ENCODE results near the gene NRP1.

Gene NRP1

GRCh38 chr10:33214174-33214573 lies 120.3 kb downstream of the NRP1 start:
- no peak for DNase-seq (ENCODE audit: low spot score)
- in situ Hi-C loops (cut with MboI; ENCODE audit: low sequenced_read_pairs, unreplicated experiment), result no loop called here
- TF ChIP-seq CTCF (IDR thresholded peaks at IDR 0.05; ENCODE audit: borderline replicate concordance, control extremely low read depth, extremely low read depth, insufficient read depth, missing control alignments), result no peak

- in situ Hi-C loops (cut with MboI; ENCODE audit: low sequenced_read_pairs, unreplicated experiment), result no loop called here
- no peak for TF ChIP-seq CTCF (IDR thresholded peaks at IDR 0.05; ENCODE audit: borderline replicate concordance, control extremely low read depth, extremely low read depth, insufficient read depth, missing control alignments)
- no peak for DNase-seq (ENCODE audit: low spot score)
Observed at GRCh38 chr10:33212061-33212748, 122.3 kb downstream of the NRP1 start.

- no peak for TF ChIP-seq CTCF (IDR thresholded peaks at IDR 0.05; ENCODE audit: borderline replicate concordance, control extremely low read depth, extremely low read depth, insufficient read depth, missing control alignments)
- in situ Hi-C loops (cut with MboI; ENCODE audit: low sequenced_read_pairs, unreplicated experiment), result no loop called here
- no peak for DNase-seq (ENCODE audit: low spot score)
Observed at GRCh38 chr10:33211106-33211878, 123.2 kb downstream of the NRP1 start.

- in situ Hi-C loops (cut with MboI; ENCODE audit: low sequenced_read_pairs, unreplicated experiment), result no loop called here
- no peak for DNase-seq (ENCODE audit: low spot score)
- no peak for TF ChIP-seq CTCF (IDR thresholded peaks at IDR 0.05; ENCODE audit: borderline replicate concordance, control extremely low read depth, extremely low read depth, insufficient read depth, missing control alignments)
Observed at GRCh38 chr10:33209802-33210201, 124.7 kb downstream of the NRP1 start.

GRCh38 chr10:33208166-33208565 lies 126.3 kb downstream of the NRP1 start:
- no peak for TF ChIP-seq CTCF (IDR thresholded peaks at IDR 0.05; ENCODE audit: borderline replicate concordance, control extremely low read depth, extremely low read depth, insufficient read depth, missing control alignments)
- DNase-seq (ENCODE audit: low spot score), result no peak
- in situ Hi-C loops (cut with MboI; ENCODE audit: low sequenced_read_pairs, unreplicated experiment), result no loop called here

- DNase-seq (ENCODE audit: low spot score), result no peak
- in situ Hi-C loops (cut with MboI; ENCODE audit: low sequenced_read_pairs, unreplicated experiment), result no loop called here
- TF ChIP-seq CTCF (IDR thresholded peaks at IDR 0.05; ENCODE audit: borderline replicate concordance, control extremely low read depth, extremely low read depth, insufficient read depth, missing control alignments), result no peak
Observed at GRCh38 chr10:33204031-33204430, 130.4 kb downstream of the NRP1 start.

Measured in GM13976 (cell line).